Mucosa of descending colon (tissue), 3 donors: Measurements from ENCODE around the gene MTMR1. TPM values are rescaled to one million over a fixed set of nuclear protein-coding genes. Genes with fewer than 3 reads are reported as not detected.

Experiments used
- ATAC-seq: fragments of 200-7000 bp; cut with Tn5 transposase; one replicate; pipeline ENCODE4 v1.9.1; 2020; ENCODE audit warnings: mild to moderate bottlenecking, moderate library complexity
- DNase-seq, 3 donors: peaks; one replicate each; pipeline ENCODE4 v3.0.0-alpha.2; 2020
- H3K36me3 ChIP-seq: fragments of 200-600 bp; one replicate; pipeline ENCODE4 v1.8.0; 2021; ENCODE audit warnings: low read depth, mild to moderate bottlenecking
- H3K4me1 ChIP-seq: fragments of 200-600 bp; one replicate; pipeline ENCODE4 v1.8.0; 2021; ENCODE audit warnings: low read depth, mild to moderate bottlenecking
- H3K4me3 ChIP-seq: fragments of 200-600 bp; one replicate; pipeline ENCODE4 v1.8.0; 2021; ENCODE audit warnings: mild to moderate bottlenecking
- H3K9me3 ChIP-seq: fragments of 200-600 bp; one replicate; pipeline ENCODE4 v1.8.0; 2021; ENCODE audit warnings: mild to moderate bottlenecking
- intact Hi-C, 2 donors: fragments of 100-400 bp; cut with DNase I in 1 of 2; cut with micrococcal nuclease in 1 of 2; formaldehyde crosslinking; loops; one replicate each; pipeline versions ENCODE4 v1.11.0 to v1.11.1; 2022; cut with DNase I, micrococcal nuclease
- total RNA-seq, 3 donors: library from RNA; stranded (reverse); fragmentation: NEBNext Ultra II Directional in 2 of 3; extraction: Animal tissue kit (Norgen Biotek cat#: 25700) in 2 of 3; gene quantifications; one replicate each; pipeline versions ENCODE4 v1.2.1 to v1.2.4, GENCODE V29; 2021 to 2023
- TF ChIP-seq, protein P1 (sequence below): fragments of 200-600 bp; IDR thresholded peaks from one replicate; pipeline ENCODE4 v1.8.0; 2022; ENCODE audit warnings: antibody characterized with exemption, mild to moderate bottlenecking
- donor health status: DM: no; HTN: no; CAD: no; lungs with moderate emphysema.
- donor health status: DM: no; HTN: no; CAD: no.
- donor health status: DM: no; HTN: yes; CAD: no.

MTMR1 gene
- total RNA-seq, 3 donors from 2014 or later = 14.4 to 20.2 (median 17.6) TPM

GRCh38 chrX:150696866-150697265 lies 3.7 kb downstream of the MTMR1 start:
- Histone ChIP-seq H3K36me3 (no peaks in the 10 kb centered on the region), H3K4me1 (no peaks in the 10 kb centered on the region), H3K4me3 (no peak overlapping the region), H3K9me3 (no peaks in the 10 kb centered on the region)
- ATAC-seq = no peak
- TF ChIP-seq, protein P1, sequence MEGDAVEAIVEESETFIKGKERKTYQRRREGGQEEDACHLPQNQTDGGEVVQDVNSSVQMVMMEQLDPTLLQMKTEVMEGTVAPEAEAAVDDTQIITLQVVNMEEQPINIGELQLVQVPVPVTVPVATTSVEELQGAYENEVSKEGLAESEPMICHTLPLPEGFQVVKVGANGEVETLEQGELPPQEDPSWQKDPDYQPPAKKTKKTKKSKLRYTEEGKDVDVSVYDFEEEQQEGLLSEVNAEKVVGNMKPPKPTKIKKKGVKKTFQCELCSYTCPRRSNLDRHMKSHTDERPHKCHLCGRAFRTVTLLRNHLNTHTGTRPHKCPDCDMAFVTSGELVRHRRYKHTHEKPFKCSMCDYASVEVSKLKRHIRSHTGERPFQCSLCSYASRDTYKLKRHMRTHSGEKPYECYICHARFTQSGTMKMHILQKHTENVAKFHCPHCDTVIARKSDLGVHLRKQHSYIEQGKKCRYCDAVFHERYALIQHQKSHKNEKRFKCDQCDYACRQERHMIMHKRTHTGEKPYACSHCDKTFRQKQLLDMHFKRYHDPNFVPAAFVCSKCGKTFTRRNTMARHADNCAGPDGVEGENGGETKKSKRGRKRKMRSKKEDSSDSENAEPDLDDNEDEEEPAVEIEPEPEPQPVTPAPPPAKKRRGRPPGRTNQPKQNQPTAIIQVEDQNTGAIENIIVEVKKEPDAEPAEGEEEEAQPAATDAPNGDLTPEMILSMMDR = no peak
- intact Hi-C loops = no loop called here
- DNase-seq = no peak

- DNase-seq = no peak
- Histone ChIP-seq H3K4me3 (no peak overlapping the region), H3K4me1 (no peaks in the 10 kb centered on the region), H3K36me3 (no peaks in the 10 kb centered on the region), H3K9me3 (no peaks in the 10 kb centered on the region)
- intact Hi-C loops = no loop called here
- TF ChIP-seq, protein P1 = no peak
- ATAC-seq = no peak
These were observed 4.4 kb downstream of the MTMR1 start for GRCh38 chrX:150697641-150698040.

- ATAC-seq (no peak), DNase-seq (no peak)
- Histone ChIP-seq H3K36me3 (no peaks in the 10 kb centered on the region), H3K9me3 (no peaks in the 10 kb centered on the region), H3K4me1 (no peaks in the 10 kb centered on the region), H3K4me3 (no peak overlapping the region)
- intact Hi-C loops = no loop called here
- TF ChIP-seq, protein P1 = no peak
These were observed 5.8 kb downstream of the MTMR1 start for GRCh38 chrX:150698981-150699380.

- Histone ChIP-seq H3K9me3 (no peaks in the 10 kb centered on the region), H3K4me1 (no peaks in the 10 kb centered on the region), H3K36me3 (no peaks in the 10 kb centered on the region), H3K4me3 (no peak overlapping the region)
- intact Hi-C loops = no loop called here
- TF ChIP-seq, protein P1 = no peak
- no peak for DNase-seq
- ATAC-seq = no peak
These were observed 6.9 kb downstream of the MTMR1 start for GRCh38 chrX:150700107-150700506.

- TF ChIP-seq, protein P1 = no peak
- no peaks in the 10 kb centered on the region for H3K4me1 ChIP-seq
- H3K4me3 ChIP-seq = no peak overlapping the region
- DNase-seq (no peak), ATAC-seq (no peak)
- H3K9me3 ChIP-seq = no peaks in the 10 kb centered on the region
- intact Hi-C loops = no loop called here
- H3K36me3 ChIP-seq = no peaks in the 10 kb centered on the region
These were observed 8.2 kb downstream of the MTMR1 start for GRCh38 chrX:150701377-150701776.

DNA sequence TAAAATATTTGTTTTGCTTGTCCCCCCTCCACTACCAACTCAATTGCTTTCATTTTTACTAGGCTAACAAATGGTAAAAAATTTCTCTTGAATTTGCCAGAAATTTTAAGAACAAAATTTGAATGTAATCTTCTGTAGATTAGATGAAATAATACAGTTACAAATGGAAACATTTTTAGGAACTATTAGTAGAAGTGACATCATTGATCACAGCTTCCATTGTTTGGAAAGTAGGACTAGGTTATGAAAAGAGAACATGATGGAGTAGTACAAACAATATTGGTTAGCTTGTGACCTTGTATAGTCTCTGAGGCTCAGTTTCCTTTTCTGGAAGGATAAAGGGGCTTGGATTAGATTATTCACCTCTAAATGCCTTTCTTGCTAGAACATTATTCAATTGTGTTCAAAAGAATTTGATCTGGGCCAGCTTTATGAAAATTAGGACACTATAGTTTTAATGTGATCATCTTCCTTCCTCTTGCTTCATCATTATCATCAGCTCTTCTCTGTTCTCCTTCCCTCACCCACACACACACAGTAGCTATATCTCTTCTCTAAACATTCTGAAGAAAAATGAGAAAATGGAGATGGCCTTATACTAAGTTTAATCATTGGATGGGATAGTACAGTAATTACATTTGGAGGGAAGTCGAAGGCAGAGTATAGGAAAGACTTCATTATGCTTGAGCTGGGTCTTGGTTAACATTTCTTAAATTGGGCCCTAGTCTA lies 9.9 kb downstream of the MTMR1 start:
- Histone ChIP-seq H3K4me1 (no peaks in the 10 kb centered on the region), H3K4me3 (no peak overlapping the region), H3K36me3 (no peaks in the 10 kb centered on the region), H3K9me3 (no peaks in the 10 kb centered on the region)
- ATAC-seq (no peak), DNase-seq (no peak)
- intact Hi-C loops = no loop called here
- TF ChIP-seq, protein P1 = no peak
